ENCODE results near the gene KIF21B.

Gene KIF21B, protein sequence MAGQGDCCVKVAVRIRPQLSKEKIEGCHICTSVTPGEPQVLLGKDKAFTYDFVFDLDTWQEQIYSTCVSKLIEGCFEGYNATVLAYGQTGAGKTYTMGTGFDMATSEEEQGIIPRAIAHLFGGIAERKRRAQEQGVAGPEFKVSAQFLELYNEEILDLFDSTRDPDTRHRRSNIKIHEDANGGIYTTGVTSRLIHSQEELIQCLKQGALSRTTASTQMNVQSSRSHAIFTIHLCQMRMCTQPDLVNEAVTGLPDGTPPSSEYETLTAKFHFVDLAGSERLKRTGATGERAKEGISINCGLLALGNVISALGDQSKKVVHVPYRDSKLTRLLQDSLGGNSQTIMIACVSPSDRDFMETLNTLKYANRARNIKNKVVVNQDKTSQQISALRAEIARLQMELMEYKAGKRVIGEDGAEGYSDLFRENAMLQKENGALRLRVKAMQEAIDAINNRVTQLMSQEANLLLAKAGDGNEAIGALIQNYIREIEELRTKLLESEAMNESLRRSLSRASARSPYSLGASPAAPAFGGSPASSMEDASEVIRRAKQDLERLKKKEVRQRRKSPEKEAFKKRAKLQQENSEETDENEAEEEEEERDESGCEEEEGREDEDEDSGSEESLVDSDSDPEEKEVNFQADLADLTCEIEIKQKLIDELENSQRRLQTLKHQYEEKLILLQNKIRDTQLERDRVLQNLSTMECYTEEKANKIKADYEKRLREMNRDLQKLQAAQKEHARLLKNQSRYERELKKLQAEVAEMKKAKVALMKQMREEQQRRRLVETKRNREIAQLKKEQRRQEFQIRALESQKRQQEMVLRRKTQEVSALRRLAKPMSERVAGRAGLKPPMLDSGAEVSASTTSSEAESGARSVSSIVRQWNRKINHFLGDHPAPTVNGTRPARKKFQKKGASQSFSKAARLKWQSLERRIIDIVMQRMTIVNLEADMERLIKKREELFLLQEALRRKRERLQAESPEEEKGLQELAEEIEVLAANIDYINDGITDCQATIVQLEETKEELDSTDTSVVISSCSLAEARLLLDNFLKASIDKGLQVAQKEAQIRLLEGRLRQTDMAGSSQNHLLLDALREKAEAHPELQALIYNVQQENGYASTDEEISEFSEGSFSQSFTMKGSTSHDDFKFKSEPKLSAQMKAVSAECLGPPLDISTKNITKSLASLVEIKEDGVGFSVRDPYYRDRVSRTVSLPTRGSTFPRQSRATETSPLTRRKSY (N-terminal part only)

GRCh38 chr1:201023517-201023902 lies at the start of gene KIF21B:
TSS of gene KIF21B (minus strand) at chr1:201023714. CDS start at chr1:201023383, 331 bp downstream.
- no peak within 1 kb of the TSS for H3K27ac ChIP-seq
- no peak for DNase-seq (ENCODE audit: low read depth, low spot score)

GRCh38 chr1:201072922-201073321 lies 49.4 kb upstream of the KIF21B start:
- no peak for DNase-seq (ENCODE audit: low read depth, low spot score)
- H3K27ac ChIP-seq: no peak overlapping the region

DNA sequence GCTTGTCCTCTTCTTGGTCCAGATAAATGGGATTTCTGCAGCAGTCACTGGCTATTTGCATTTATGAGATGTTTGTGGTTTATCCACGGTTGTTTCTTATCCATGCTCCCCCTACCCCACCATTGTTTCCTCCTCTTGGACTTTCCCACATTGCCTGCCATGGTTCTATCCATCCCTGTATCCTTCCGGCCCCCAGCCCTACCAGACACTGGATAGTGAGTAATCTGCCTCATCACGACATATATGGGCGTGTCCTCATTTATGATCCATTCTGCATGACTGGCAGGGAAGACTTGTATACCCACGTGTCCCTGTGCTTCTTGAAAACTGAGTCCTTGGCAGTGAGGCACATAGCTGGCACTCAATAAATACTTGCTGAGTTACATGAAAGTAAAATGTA lies 48.6 kb upstream of the KIF21B start:
- peak; percentile 41 for DNase-seq (ENCODE audit: low read depth, low spot score)
- no peak overlapping the region for H3K27ac ChIP-seq

DNA sequence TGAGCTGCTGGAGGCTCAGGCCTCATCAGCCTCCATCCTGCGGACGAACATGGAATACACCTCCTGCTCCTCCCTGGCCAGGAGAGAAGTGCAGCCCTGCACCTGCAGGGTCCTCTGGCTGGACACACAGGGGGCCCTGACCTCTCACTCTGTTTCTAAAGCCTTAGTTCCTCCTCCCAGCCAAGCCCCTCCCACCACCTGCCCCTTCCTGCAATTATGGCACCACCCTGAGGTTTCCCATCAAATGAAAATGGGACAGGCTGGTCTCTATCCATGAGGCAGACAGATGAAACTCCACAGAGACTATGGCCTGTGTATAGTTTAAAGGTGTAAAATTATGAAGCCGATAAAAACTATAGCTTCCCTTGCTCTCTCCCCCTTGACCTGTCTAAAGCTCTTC lies 46.1 kb upstream of the KIF21B start:
- DNase-seq (ENCODE audit: low read depth, low spot score): no peak
- no peak overlapping the region for H3K27ac ChIP-seq

DNA sequence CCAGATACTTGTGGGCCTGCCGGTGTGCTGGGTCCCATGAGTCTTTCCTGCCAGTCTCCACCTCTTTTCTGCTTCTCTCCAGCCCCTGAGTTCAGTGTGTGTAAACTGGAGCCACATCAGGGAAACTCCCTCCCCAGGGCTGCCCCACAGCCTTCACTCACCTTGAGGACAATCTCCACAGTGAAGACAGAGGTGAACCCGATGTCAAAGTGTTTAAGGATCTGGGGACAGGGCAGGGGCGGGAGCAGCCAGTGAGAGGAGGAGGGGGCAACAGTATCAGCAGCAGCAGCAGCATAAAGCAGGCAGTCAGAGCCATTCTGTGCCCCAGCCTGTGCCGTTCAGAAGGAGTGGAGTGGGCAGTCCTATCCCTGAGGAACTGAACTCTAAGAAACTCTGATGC lies 45.5 kb upstream of the KIF21B start:
- DNase-seq (ENCODE audit: low read depth, low spot score): no peak
- H3K27ac ChIP-seq: no peak overlapping the region

GRCh38 chr1:201066986-201067385 lies 43.5 kb upstream of the KIF21B start:
- no peak for DNase-seq (ENCODE audit: low read depth, low spot score)
- H3K27ac ChIP-seq: no peak overlapping the region

GRCh38 chr1:201065686-201066085 lies 42.2 kb upstream of the KIF21B start:
- DNase-seq (ENCODE audit: low read depth, low spot score): no peak
- H3K27ac ChIP-seq: no peak overlapping the region

DNA sequence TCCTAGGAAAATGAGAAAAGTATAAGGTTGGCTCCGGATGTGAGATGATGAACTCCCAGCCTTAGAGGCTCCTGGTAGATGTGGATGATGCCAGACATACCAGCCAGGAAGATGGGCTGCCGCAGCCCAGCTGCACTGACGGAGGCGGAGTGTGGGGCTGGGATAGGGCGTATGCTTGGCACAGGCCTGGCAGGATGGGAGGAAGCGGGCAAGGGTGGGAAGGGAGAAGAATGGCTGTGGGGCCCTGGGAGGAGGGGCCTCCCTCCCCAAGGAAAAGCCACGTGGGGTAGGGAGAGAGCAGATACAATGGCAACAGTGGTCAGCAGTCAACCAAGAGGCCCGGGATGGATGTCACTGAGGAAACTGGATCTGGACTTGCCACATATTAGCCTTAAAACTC lies 41.3 kb upstream of the KIF21B start:
- H3K27ac ChIP-seq: no peak overlapping the region
- no peak for DNase-seq (ENCODE audit: low read depth, low spot score)

- no peak for DNase-seq (ENCODE audit: low read depth, low spot score)
- H3K27ac ChIP-seq: no peak overlapping the region
Observed at GRCh38 chr1:201063145-201063544, 39.6 kb upstream of the KIF21B start.

GRCh38 chr1:201062511-201063091 lies 39.1 kb upstream of the KIF21B start:
- no peak for DNase-seq (ENCODE audit: low read depth, low spot score)
- no peak overlapping the region for H3K27ac ChIP-seq

- no peak for DNase-seq (ENCODE audit: low read depth, low spot score)
- H3K27ac ChIP-seq: no peak overlapping the region
Observed at GRCh38 chr1:201061886-201062285, 38.4 kb upstream of the KIF21B start.

DNA sequence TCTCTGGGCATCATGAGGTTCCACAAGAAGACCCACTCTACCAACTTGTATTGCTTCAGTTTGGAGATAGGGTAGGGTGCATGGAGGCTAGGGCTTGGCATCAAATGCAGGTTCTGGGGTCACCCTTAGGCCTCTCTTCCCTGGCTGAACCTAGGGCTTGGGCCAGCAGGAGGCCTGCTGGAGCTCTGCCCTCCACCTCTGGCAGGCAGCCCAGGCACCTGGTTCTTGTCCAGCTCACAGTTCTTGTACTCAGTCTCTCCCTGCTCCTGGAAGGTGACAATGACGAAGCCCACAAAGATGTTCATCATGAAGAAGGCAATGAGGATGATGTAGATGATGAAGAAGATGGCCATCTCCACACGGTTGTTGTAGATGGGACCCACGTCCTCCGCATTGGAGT lies 37.5 kb upstream of the KIF21B start:
- no peak overlapping the region for H3K27ac ChIP-seq
- no peak for DNase-seq (ENCODE audit: low read depth, low spot score)

- DNase-seq (ENCODE audit: low read depth, low spot score): no peak
- H3K27ac ChIP-seq: no peak overlapping the region
Observed at GRCh38 chr1:201060586-201060985, 37.1 kb upstream of the KIF21B start.

DNA sequence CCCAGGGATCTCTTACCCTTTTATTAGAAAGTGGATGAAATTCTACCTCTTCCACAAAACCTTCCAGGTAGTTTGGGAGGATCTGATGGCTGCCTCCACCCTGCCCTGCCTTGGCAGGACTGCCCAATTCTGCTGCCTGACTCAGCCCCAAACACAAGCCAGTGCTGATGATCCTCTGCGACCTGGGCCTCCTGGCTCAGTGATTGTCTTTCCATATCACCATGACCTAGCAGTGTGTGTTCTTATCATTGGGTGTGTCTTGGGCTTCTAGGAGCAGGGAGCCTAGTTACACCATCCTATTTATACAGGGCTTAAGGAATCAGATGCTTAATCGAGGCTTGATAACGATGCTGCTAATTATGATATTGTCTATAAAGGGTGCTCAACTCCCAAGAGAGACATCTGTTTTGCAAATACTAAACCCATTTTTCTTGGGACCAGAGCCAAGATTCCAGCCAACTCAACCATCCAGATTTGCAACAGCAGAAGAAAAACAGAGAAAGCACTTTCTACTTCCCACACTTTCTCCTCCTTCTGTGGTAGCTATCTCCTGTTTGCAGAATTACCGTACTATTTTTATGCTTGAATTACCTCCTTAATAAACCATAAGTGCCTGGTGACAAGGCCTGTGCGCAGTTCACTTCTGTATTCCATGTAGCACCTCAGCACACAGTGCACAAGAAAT lies 36.5 kb upstream of the KIF21B start:
- DNase-seq (ENCODE audit: low read depth, low spot score): no peak
- no peak overlapping the region for H3K27ac ChIP-seq

GRCh38 chr1:201059401-201059800 lies 35.9 kb upstream of the KIF21B start:
- H3K27ac ChIP-seq: no peak overlapping the region
- DNase-seq (ENCODE audit: low read depth, low spot score): no peak

DNA sequence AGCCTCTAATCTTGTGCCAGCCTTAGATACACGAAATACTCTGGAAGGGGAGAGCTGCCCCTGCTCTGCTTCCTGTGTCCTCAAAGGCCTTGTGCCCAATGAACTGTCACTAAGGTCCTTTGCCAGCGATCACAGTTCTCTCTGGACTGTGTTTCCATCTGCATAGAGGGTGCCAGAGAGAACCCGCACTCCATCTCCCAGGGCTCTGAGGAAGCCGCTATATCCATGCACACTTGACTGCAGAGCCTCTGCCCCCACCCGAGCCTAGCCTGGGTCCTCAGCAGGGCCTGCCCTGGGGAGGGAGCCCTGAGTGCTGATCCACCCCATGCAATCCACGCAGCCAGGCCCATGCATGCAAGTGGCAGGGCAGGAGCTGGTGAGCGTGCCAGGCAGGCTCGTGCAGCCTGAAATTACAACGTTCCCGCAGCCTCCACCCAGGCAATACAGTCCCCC lies 30.6 kb upstream of the KIF21B start:
- no peak for DNase-seq (ENCODE audit: low read depth, low spot score)
- H3K27ac ChIP-seq: no peak overlapping the region

- H3K27ac ChIP-seq: no peak overlapping the region
- DNase-seq (ENCODE audit: low read depth, low spot score): no peak
Observed at GRCh38 chr1:201053155-201053860, 29.8 kb upstream of the KIF21B start.

GRCh38 chr1:201051399-201051798 lies 27.9 kb upstream of the KIF21B start:
- H3K27ac ChIP-seq: no peak overlapping the region
- no peak for DNase-seq (ENCODE audit: low read depth, low spot score)
